IPS-NIHi7 (cell line): ENCODE data around the gene SEPTIN6.

Experiments
- DNase-seq: peaks from one replicate; pipeline ENCODE4 v3.0.0; 2012; ENCODE audit warnings: mixed read lengths; ENCODE audit errors: extremely low spot score

Gene SEPTIN6

DNA sequence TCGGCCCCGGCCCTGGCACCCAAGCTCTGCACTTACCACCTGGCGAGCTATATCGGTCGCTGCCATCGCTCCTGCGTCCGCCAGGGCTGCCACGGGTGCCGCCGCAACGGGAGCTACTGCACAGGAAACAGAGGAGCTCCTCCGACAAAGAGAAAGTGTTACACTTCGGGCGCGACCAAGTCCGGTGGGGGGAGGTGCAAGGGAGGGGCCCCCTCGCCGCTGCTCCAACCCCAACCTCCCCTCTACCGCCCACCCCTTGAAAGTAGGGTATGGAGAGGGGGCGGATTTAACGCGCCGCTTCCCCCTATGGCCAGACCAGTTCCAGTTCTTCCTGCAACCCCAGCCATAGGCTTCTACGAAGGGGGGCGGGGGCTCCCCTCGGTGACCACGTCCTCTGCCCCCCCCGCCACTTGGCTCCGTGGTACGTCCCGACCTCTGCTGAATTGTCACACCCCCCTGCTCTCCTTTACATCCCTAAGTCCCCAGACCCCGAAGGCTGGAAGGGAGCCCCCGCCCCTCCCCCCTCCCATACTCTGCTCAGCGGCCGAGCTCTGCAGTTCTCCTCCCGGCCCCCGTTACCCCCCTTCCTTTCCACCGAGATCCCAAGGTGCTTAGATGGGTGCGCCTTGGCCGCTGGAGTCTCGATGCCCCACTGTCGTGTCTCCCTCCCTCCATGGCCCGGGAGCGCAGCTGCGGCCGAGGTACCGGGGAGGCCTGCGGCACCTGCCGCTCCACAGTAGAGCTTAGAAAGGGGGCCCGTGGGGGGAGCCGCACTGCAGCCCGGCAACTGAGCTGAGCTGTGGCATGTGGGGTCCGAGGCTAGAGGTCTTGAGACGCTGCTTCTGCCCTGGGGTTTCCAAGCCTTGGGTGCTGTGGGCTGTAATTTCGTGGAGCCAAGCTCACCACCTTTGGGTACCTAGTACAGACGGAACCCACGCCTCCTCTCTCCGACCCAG, at the start of gene SEPTIN6:
Gene SEPTIN6, minus strand, starts transcription at position 129 of the 956 bp plus-strand sequence. Its CDS starts 63 bp downstream, at position 66.
- peak; percentile 50 for DNase-seq

DNA sequence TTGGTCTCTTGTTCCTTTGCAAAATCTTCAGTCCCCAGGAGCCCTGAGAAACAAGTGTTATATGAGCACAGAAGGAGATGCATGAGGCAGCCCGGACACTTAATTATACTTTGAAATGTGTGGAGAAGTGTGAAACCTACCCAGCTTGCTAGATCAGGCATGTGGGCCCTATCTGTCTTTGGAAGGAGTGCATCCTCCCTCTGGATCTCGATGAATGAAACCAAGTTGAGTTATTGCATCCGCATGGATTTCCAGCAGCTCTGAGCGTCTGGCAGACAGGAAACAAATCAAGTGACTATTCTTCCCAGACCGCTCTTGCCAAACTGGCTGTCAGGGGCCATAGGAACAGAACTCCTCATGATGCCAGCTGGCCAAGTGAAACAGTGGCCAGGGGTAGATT, 45.8 kb upstream of the SEPTIN6 start:
- DNase-seq: no peak

DNA sequence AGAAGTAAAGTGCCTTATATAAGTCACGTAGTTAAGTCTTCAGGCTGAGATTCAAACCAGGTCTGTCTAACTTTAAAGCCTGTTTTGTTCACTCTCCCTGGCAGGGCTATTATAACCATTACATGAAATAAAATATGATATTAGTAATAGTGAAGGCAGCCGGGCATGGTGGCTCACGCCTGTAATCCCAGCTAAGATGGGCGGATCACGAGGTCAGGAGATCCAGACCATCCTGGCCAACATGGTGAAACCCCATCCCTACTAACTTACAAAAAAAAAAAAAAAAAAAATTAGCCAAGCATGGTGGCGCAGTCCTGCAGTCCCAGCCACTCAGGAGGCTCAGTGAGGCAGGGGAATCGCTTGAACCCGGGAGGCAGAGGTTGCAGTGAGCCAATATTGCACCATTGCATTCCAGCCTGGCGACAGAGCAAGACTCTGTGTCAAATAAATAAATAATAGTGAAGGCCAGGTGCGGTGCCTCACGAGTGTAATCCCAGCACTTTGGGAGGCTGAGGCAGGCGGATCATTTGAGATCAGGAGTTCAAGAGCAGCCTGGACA, 43.3 kb upstream of the SEPTIN6 start:
- no peak for DNase-seq

DNA sequence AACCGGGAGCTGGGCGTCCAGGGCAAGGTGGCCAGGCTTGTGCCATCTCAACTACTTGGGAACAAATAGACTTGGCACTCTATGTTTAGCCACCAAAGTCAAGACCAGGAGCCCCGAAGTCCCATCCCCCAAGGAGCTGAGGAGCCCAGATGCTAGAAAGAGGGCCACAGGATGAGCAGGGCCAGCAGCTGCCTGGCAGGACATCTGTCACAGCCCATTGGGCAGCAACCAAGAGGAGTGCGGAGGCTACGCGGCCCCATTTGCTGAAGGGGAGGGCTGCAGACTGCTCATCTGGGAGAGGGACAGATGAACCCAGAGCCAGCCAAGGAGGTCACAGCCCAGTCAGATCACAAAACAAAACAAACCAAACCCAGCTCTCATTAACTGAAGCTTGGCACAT, 42.5 kb upstream of the SEPTIN6 start:
- no peak for DNase-seq

DNA sequence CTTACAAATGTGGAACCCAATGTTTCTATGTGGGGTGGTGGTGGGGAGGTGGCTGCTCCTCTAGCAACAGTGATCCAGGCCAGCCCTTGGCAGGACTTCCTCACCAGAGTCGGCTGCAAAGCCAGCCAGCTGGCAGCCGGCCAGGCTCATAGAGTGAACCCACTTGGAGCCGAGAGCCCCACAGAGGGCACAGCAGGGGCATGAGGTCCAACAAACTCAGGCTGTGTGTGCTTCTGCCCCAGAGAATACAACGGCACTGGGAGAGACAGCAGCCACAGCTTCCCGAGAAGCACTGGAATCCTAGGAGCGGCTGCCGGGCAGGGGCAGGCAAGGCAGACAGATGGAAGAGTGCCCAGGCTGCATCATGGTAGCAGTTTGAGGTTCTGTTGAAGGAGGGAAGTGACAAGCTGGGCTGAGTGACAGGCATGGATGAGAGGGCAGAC, 42.0 kb upstream of the SEPTIN6 start:
- no peak for DNase-seq

DNA sequence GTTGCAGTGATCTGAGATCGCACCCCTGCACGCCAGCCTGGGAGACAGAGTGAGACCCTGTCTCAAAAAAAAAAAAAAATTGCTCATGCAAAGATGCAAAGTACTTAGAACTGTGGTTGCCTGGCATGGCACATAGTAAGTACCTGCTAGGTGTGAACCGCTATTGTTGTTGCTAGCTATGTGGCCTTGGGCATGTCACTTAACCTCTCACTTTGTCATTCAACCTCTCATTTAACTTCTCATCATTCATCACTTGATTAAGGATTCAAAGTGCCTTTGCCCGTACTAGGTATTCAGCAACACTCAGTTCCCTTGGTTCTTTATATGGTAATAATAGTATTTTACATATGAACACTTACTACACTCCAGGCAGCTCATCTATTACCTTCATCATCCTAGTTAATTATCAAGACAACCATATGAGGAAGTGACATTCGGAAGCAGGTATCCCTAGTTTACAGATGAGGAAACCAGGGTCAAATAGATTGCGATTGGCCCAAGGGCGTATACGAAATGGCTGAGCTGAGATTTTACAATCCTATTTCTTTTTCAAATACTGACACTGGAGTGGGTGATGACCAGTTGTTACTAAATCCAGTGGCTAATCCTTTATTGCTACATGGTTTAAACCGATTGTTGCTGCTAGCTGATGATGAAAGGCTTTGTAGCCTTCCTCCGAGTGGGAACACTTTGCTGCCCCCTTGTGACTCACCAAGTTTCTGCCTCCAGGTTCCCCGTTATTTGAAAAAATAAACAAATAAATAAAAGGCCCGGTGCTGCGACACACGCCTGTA, 36.6 kb upstream of the SEPTIN6 start:
- peak; percentile 51 for DNase-seq

DNA sequence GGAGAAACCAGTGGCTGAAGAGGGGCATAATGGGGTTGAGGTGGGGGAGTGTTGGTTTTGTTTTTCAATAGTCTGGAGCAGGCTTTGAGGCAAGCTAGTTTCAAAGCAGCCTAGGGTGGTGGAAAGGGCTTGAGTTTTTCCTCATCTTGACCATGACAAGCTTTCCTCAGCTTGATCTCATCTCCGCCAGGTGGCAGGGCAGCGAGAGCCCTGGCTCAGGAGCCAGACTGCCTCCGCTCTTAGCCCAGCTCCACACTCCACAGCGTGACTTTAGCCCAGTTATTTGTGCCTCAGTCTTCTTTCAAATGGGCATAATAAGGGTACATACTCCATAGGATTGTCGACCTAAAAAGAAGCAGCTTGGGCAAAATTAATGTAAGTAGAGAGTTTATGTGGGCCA, 35.5 kb upstream of the SEPTIN6 start:
- DNase-seq: peak; percentile 31

DNA sequence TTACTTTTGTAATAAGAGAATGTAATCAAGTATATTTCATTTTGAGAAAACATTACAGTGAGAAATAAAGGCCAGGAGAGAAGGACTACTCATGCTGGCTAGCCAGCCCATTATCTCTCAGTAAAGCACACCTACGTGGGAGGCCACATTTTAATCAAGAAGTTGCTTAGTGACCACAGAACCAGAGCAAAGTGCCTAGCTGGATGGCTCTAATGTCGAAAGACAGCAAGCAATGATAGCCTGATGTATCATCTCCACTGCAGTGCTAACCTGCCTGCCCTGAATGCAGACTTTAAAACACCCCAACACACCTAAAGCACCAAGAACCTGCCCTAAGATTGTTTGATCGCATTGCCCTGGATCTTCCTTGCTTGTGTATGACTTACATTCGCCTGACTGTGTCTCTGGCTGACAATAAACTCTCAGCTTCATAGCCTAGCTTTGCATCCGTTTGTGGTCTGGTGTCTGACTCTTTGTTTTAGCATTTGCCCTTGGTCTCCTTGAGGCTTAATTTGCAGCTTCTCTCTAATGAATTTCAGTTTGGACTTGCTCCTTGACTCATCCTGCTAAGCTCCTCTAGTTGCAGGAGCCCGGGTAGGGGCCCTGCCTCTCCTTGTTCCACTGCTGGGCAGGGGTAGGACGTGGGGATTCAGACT, 34.1 kb upstream of the SEPTIN6 start:
- no peak for DNase-seq

DNA sequence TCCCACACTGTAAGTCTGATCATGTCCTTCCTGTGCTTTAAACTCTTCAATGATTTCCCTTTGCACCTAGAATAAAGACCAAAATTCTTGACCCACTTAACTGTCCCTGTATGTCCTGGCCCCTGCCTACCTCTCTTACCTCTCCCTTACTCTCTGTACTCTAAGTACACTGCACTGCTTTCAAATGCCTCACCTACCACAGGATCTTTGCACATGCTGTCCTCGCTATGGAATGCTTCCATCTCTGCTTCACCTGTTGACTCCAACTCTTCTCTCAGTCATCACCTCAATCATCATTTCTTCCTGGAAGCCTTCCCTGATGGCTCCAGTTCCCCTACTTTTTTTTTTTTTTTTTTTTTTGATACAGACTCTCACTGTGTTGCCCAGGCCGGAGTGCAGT, 29.0 kb upstream of the SEPTIN6 start:
- no peak for DNase-seq

DNA sequence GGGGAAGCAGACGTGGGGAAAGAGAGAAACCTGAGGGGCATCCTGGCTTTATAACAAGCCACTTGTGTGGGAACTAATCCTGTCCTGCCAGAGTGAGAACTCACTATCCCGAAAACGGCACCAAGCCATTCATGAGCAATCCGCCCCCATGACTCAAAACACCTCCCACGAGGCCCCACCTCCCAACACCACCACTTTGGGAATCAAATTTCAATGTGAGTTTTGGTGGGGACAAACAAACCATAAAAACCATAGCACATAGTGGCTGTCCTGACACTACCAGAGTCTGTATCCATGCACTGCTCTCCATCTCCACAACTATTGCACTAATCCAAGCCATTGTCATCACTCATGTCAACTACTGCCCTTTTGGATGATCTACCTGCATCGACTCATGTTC, 28.5 kb upstream of the SEPTIN6 start:
- DNase-seq: no peak

DNA sequence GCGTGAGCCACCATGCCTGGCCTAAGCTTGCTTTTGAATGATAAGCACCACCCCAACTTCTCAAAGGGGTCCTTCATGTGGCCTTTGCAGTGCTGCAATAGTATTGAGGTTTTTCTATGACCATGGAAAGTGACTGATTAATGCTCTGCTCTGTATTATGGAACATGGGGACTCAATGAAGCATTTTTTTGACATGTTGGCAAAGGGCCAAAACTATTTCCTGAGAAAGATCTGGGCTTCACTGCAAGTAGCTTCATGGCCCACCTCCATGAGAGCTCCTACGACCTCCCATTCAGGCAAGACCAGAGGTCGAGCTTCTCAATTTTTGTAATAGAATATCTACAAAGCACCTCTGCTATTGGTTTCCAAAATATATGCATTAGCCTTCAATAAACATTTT, 16.7 kb upstream of the SEPTIN6 start:
- DNase-seq: no peak

DNA sequence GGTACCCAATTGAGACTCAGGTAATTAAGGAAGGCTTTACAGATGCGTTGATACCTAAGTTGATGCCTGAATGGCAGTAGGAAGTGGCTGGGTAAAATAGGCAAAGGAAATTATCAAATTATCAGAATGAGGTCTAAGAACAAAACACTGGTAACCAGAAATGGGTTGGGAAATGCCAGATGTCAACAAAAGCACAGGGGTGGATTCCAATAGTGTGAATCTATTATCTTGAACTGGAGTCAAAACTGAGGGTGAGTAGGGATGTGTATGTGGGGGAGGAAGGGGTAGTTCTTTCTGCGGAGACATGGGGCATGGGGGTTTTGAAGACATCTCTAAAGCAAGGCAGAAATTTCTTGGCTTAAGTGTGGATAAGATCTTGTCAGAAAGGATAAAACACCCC, 16.0 kb upstream of the SEPTIN6 start:
- no peak for DNase-seq

DNA sequence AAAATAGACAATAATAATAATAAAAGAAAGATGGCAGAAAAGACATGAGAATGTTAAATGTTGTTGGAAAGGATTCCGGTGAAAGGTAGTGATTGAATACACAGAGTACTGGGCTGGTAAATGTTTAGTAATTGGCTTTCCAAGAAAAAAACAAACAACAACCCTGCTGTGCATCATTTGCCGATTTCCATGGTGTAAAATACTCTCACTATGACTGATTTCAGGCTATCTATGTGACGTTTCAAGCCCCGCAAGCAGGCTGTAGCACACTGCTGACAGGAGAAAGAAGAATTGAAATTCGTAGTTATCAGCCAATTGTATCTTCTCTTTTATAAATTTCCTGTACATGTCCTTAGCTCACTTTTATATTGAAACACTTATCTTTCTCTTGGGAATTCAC, 13.6 kb upstream of the SEPTIN6 start:
- DNase-seq: no peak

DNA sequence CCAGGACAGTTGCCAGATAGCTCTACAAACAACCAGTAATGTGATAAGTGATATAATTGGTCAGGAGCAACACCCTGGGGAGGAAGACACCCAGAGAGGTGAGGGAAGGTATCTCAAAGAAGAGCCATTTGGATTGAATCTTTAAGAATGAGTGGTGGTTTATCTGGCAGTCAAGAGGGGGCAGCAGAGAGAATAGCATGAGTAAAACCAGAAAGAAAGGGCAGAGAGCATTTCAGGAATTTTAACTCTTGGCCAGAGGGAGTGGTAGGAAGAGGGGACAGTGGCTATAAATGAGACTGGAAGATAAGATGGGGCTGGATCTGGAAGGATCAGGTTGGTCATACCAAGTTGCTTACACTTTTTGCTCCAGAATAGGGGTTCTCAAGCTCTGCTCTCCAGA, 5.9 kb upstream of the SEPTIN6 start:
- peak; percentile 57 for DNase-seq

DNA sequence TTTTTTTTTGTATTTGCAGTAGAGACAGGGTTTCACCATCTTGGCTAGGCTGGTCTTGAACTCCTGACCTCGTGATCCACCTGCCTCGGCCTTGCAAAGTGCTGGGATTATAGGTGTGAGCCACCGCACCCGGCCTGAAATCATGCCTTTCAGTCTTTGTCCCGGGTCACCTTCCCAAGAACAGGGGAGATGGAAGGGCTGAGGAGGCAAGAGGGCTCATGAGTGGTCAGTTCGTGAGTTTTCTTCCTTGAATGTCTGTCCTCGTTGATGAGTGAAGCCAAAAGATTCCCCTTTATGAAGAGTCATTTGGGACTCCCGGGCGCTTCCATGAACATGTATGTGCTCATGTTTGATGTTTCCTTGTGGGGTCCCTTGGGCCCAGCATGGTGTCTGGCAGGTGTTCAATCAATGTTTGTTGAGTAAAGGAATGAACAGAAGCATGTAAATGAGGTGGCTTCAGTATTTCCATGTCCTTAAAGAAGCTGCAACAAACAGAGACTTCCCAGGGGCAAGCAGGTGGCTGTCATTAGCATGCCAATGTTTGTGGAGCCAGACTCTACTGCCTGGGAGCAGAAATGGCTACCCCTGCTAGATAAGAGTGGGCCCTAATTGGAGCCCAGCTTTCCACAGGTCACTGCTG, 3.4 kb upstream of the SEPTIN6 start:
- DNase-seq: no peak

DNA sequence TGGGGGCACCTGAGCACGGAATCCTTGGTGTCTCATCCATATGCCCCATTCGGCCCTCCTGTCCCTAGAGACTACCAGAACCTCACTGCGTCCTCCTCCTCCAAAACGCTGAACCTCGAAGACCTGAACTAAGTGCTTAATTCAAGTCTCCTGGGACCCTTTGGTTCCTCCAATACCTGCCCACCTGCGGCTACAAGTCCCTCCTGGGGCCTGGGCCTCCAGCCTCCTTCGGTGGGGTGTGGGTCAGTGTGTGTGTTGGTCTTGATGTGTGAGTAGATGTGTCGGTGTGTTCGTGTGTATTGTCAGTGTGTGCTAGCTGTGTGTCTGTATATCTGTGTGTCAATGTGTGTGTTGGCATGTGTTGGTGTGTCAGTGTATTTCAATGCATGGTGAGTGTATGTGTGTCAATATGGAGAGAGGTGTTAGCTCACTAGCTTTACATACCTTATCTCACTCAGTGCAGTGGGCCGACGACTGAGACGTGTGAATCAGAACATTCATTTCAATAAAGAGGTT, 2.6 kb upstream of the SEPTIN6 start:
- DNase-seq: no peak

DNA sequence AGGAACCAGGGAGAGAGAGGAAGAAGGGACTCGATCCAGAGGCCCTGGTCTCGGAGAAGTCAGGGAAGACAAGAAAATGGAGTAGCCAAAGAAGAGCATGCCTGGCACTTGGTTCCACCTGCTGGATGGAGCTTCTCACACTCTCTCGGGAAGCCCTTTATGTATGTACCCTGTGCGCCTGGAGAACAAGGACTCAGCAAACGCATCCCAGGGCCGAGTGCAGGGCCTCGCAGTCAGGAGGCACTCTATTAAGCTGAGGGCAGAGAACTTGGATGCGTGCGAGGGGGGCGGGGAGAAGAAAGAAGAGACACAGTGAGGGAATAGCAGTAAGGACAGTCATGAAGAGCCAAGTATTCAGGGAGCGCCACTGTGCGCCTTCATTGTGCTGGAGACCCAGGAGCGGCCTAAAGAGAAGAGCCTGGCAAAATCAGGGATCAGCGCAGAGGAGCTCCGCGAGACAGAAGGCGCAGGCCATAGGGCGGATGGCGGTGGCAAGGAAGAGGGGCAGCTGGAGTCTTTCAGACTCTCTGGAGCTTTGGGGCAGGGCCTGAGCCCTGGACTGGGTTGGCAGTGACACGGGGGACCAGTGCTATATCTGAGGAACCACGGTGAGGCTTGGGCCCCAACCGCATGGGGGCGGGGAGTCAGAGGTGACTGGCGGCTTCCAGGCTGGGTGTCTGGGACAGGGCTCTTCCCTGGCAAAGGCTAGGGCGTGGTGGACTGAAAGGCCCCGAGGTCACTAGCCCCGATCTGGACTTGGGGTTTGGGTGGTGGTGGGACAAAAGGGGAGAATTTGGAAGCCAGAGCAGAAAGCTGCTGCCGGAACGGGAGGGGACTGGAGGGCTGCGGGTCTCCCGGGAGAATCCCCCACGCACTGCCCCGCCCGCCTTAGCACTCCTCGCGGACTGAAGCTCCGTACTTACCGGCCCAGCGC, 1.9 kb upstream of the SEPTIN6 start:
- peak; percentile 20 for DNase-seq

DNA sequence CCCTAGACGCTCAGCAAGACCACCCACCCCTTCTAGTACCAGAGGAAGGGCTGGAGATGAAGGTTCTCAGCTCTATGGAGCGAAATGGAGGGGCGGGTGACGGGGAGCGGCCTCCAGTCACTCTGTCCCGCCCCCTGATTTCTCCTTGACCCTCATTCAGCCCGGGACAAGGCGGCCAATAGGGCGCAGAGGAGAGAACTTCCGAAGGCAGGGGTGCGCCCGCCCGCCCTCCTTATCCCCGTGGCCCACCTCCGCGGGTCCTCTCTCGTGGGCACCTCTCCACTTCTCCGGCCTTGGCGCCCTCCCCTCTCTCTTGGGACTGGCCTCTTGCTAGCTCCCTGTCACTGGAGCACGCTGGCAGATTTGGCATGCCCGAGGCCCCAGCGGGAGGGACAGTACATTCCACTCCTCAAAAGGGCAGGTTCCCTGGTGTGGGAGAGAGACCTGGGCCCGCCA, 1.1 kb upstream of the SEPTIN6 start:
- peak; percentile 19 for DNase-seq

DNA sequence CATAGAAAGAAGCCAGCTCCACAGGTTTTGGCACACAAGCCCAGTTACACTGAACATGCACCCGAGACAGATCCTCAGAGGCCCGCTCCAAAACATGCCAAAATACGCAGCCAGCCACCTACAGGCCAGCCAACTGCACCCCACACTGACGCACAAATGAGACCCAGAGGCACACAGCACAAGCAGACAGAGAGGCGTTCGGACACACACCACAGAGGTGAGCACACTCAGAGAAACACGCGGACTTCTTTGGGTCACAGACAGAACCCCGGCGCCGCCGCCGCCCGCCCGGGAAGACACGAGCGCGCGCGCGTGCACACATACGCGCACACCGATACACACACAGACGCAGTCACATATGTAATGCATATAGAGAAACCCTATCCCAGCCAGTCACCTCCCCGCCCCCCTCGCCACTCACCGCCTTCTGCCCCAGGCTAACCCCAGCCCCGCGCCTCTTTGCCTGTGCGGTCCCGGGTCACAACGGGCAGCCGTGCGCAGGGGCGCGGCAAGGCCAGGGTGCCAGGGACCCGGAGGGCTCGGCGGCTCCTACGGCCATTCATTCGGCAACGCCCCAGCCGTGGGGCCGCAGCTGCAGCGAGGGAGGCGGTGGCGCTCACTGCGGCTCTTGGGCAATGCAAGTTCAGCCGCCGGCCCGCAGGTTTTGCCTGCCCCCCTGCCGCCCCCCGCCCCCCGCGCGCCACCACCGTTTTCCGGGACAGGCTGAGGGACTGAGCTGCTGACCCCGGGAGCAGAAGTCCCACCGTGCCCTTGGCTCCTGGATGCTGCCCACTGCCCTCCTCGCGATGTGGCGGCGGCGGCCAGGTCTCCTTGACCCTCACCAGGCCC, 553 bp downstream of the SEPTIN6 start:
- DNase-seq: peak; percentile 14
